LNCaP clone FGC (cell line): ENCODE data around the gene SLC11A1.

Experiments
- DNase-seq: peaks from one replicate; pipeline ENCODE4 v3.0.0-alpha.2; 2011; ENCODE audit warnings: low read depth
- H3K4me3 ChIP-seq: 2 replicates; pipeline ENCODE4 v1.5.1; 2011; ENCODE audit warnings: mild to moderate bottlenecking, low read depth, low read length, control low read depth
- CTCF ChIP-seq: IDR thresholded peaks from 2 replicates; pipeline ENCODE4 v1.5.1; 2012; ENCODE audit warnings: mild to moderate bottlenecking; ENCODE audit not compliant: control insufficient read depth, insufficient read depth; ENCODE audit errors: extremely low read depth

Gene SLC11A1

GRCh38 chr2:218444692-218445357, 62.8 kb downstream of the SLC11A1 start:
- no peak for TF ChIP-seq CTCF
- H3K4me3 ChIP-seq: no peak overlapping the region
- peak; percentile 96 for DNase-seq

DNA sequence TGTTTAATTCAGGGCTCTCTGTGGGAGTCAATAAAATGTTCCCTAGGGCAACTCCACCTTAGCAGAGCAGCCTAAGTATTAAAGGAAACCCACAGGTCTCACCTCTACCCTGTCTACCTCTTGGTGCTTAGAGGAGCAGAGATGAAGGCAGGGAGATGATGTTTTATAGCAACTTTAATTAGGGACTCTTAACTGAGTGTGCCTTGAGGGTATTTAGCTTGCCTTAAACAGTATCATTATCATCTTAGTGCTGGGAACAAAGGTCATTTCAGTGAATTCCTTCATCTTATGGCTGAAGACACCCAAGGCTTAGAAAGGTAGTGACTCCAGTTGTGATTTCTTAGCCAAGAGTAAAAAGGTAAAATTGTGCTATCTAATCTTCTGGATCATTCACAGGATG, 63.5 kb downstream of the SLC11A1 start:
- TF ChIP-seq CTCF: no peak
- H3K4me3 ChIP-seq: no peak overlapping the region
- DNase-seq: no peak
